ENCODE data around the gene IL10RB. TPM values are rescaled to one million over a fixed set of nuclear protein-coding genes. Genes with fewer than 3 reads are reported as not detected.
"Not testable (repeated sequence)": the region's sequence is repeated elsewhere in the genome, so short reads cannot be mapped to it uniquely, and the experiment has no call there.

Gene IL10RB
- polyA plus RNA-seq, 1 donor (not counting 4 experiments of a cell fraction or from before 2014, with no cell fraction given): 19.6 TPM

GRCh38 chr21:33317145-33317544 is 51.0 kb downstream of the IL10RB start:
- DNase-seq (ENCODE audit: low read depth, low spot score): no peak
- no peaks in the 10 kb centered on the region for H4K20me1 ChIP-seq (ENCODE audit: control insufficient read depth, extremely low read depth, insufficient read depth, low read length)
- dilution Hi-C loops (cut with MboI; ENCODE audit: extremely low pct_ligation_motif_present, low sequenced_read_pairs): no loop called here
- H3K4me3 ChIP-seq (ENCODE audit: control insufficient read depth in 2 of 3, extremely low read depth in 1 of 3, insufficient read depth in 2 of 3, low read depth in 1 of 3, low read length in 3 of 3): no peak overlapping the region
- no peaks in the 10 kb centered on the region for H3K27me3 ChIP-seq (ENCODE audit: control insufficient read depth, extremely low read depth, insufficient read depth, low read length)
- H3K4me1 ChIP-seq (ENCODE audit: control insufficient read depth, extremely low read depth, insufficient read depth, low read length): no peaks in the 10 kb centered on the region
- H3K27ac ChIP-seq (ENCODE audit: control insufficient read depth, insufficient read depth, low read length): no peak overlapping the region
- H3K9me3 ChIP-seq (ENCODE audit: control insufficient read depth, low read depth, low read length): no peaks in the 10 kb centered on the region
- H3K36me3 ChIP-seq (ENCODE audit: control insufficient read depth in 2 of 2, extremely low read depth in 1 of 2, insufficient read depth in 2 of 2, low read length in 2 of 2): no peaks in the 10 kb centered on the region
- H3K9ac ChIP-seq (ENCODE audit: control insufficient read depth, extremely low read depth, insufficient read depth, low read length): no peak overlapping the region
- TF ChIP-seq CTCF (optimal IDR thresholded peaks at IDR 0.05 in 1 of 3, IDR thresholded peaks at IDR 0.05 in 1 of 3, conservative IDR thresholded peaks at IDR 0.05 in 1 of 3; ENCODE audit: extremely low read depth in 1 of 3, insufficient read depth in 2 of 3, low read length in 3 of 3): no peak
- TF ChIP-seq EZH2 (IDR thresholded peaks at IDR 0.05; ENCODE audit: low read length): no peak
- no peak for FAIRE-seq
- no peak overlapping the region for H2AFZ ChIP-seq (ENCODE audit: control insufficient read depth, low read length)
- H3K79me2 ChIP-seq (ENCODE audit: control insufficient read depth, insufficient read depth, low read length): no peaks in the 10 kb centered on the region
- no peak overlapping the region for H3K4me2 ChIP-seq (ENCODE audit: control insufficient read depth, extremely low read depth, insufficient read depth, low read depth, low read length)
- no peaks in the 10 kb centered on the region for H3K9me1 ChIP-seq (ENCODE audit: control insufficient read depth, extremely low read depth, insufficient read depth, low read length)

- Histone ChIP-seq H4K20me1 (ENCODE audit: control insufficient read depth, extremely low read depth, insufficient read depth, low read length) (no peaks in the 10 kb centered on the region), H3K4me3 (ENCODE audit: control insufficient read depth in 2 of 3, extremely low read depth in 1 of 3, insufficient read depth in 2 of 3, low read depth in 1 of 3, low read length in 3 of 3) (no peak overlapping the region), H3K79me2 (ENCODE audit: control insufficient read depth, insufficient read depth, low read length) (no peaks in the 10 kb centered on the region), H3K4me1 (ENCODE audit: control insufficient read depth, extremely low read depth, insufficient read depth, low read length) (no peaks in the 10 kb centered on the region), H3K9me3 (ENCODE audit: control insufficient read depth, low read depth, low read length) (no peaks in the 10 kb centered on the region), H3K9me1 (ENCODE audit: control insufficient read depth, extremely low read depth, insufficient read depth, low read length) (no peaks in the 10 kb centered on the region), H3K27me3 (ENCODE audit: control insufficient read depth, extremely low read depth, insufficient read depth, low read length) (no peaks in the 10 kb centered on the region), H3K36me3 (ENCODE audit: control insufficient read depth in 2 of 2, extremely low read depth in 1 of 2, insufficient read depth in 2 of 2, low read length in 2 of 2) (no peaks in the 10 kb centered on the region), H3K27ac (ENCODE audit: control insufficient read depth, insufficient read depth, low read length) (no peak overlapping the region), H3K4me2 (ENCODE audit: control insufficient read depth, extremely low read depth, insufficient read depth, low read depth, low read length) (no peak overlapping the region), H2AFZ (ENCODE audit: control insufficient read depth, low read length) (no peak overlapping the region), H3K9ac (ENCODE audit: control insufficient read depth, extremely low read depth, insufficient read depth, low read length) (no peak overlapping the region)
- TF ChIP-seq EZH2 (IDR thresholded peaks at IDR 0.05; ENCODE audit: low read length): no peak
- TF ChIP-seq CTCF (optimal IDR thresholded peaks at IDR 0.05 in 1 of 3, IDR thresholded peaks at IDR 0.05 in 1 of 3, conservative IDR thresholded peaks at IDR 0.05 in 1 of 3; ENCODE audit: extremely low read depth in 1 of 3, insufficient read depth in 2 of 3, low read length in 3 of 3): no peak
- FAIRE-seq: no peak
- dilution Hi-C loops (cut with MboI; ENCODE audit: extremely low pct_ligation_motif_present, low sequenced_read_pairs): no loop called here
- no peak for DNase-seq (ENCODE audit: low read depth, low spot score)
Observed at GRCh38 chr21:33317786-33318486, 51.8 kb downstream of the IL10RB start.

GRCh38 chr21:33321005-33321404 is 54.8 kb downstream of the IL10RB start:
- H3K79me2 ChIP-seq (ENCODE audit: control insufficient read depth, insufficient read depth, low read length): peaks cover 13% of the 10 kb centered on the region
- H3K27me3 ChIP-seq (ENCODE audit: control insufficient read depth, extremely low read depth, insufficient read depth, low read length); H3K9ac ChIP-seq (ENCODE audit: control insufficient read depth, extremely low read depth, insufficient read depth, low read length); H3K4me3 ChIP-seq (ENCODE audit: control insufficient read depth in 2 of 3, extremely low read depth in 1 of 3, insufficient read depth in 2 of 3, low read depth in 1 of 3, low read length in 3 of 3); dilution Hi-C loops (cut with MboI; ENCODE audit: extremely low pct_ligation_motif_present, low sequenced_read_pairs); DNase-seq (ENCODE audit: low read depth, low spot score); H2AFZ ChIP-seq (ENCODE audit: control insufficient read depth, low read length); H3K27ac ChIP-seq (ENCODE audit: control insufficient read depth, insufficient read depth, low read length); H4K20me1 ChIP-seq (ENCODE audit: control insufficient read depth, extremely low read depth, insufficient read depth, low read length); H3K36me3 ChIP-seq (ENCODE audit: control insufficient read depth in 2 of 2, extremely low read depth in 1 of 2, insufficient read depth in 2 of 2, low read length in 2 of 2); H3K9me1 ChIP-seq (ENCODE audit: control insufficient read depth, extremely low read depth, insufficient read depth, low read length); H3K4me1 ChIP-seq (ENCODE audit: control insufficient read depth, extremely low read depth, insufficient read depth, low read length); H3K9me3 ChIP-seq (ENCODE audit: control insufficient read depth, low read depth, low read length); H3K4me2 ChIP-seq (ENCODE audit: control insufficient read depth, extremely low read depth, insufficient read depth, low read depth, low read length); FAIRE-seq: not testable (repeated sequence)

GRCh38 chr21:33323610-33324009 is 57.4 kb downstream of the IL10RB start:
- DNase-seq (ENCODE audit: low read depth, low spot score); H3K9ac ChIP-seq (ENCODE audit: control insufficient read depth, extremely low read depth, insufficient read depth, low read length); H2AFZ ChIP-seq (ENCODE audit: control insufficient read depth, low read length); H4K20me1 ChIP-seq (ENCODE audit: control insufficient read depth, extremely low read depth, insufficient read depth, low read length); dilution Hi-C loops (cut with MboI; ENCODE audit: extremely low pct_ligation_motif_present, low sequenced_read_pairs); FAIRE-seq; H3K9me1 ChIP-seq (ENCODE audit: control insufficient read depth, extremely low read depth, insufficient read depth, low read length); H3K4me1 ChIP-seq (ENCODE audit: control insufficient read depth, extremely low read depth, insufficient read depth, low read length); H3K4me3 ChIP-seq (ENCODE audit: control insufficient read depth in 2 of 3, extremely low read depth in 1 of 3, insufficient read depth in 2 of 3, low read depth in 1 of 3, low read length in 3 of 3); H3K27ac ChIP-seq (ENCODE audit: control insufficient read depth, insufficient read depth, low read length); H3K9me3 ChIP-seq (ENCODE audit: control insufficient read depth, low read depth, low read length); H3K36me3 ChIP-seq (ENCODE audit: control insufficient read depth in 2 of 2, extremely low read depth in 1 of 2, insufficient read depth in 2 of 2, low read length in 2 of 2); H3K27me3 ChIP-seq (ENCODE audit: control insufficient read depth, extremely low read depth, insufficient read depth, low read length): not testable (repeated sequence)
- H3K4me2 ChIP-seq (ENCODE audit: control insufficient read depth, extremely low read depth, insufficient read depth, low read depth, low read length): peak overlapping the region; percentile 91
- H3K79me2 ChIP-seq (ENCODE audit: control insufficient read depth, insufficient read depth, low read length): peaks cover 36% of the 10 kb centered on the region
